GM19395 (cell line): ENCODE results near the gene ADSS1.

Experiments used
- ATAC-seq: cut with Tn5 transposase; IDR thresholded peaks from one replicate; pipeline ENCODE4 v1.9.1; 2021; ENCODE audit warnings: mild to moderate bottlenecking, moderate library complexity; ENCODE audit not compliant: unreplicated experiment

Gene ADSS1

GRCh38 chr14:104766256-104766862 lies 42.3 kb downstream of the ADSS1 start:
- ATAC-seq: no peak

DNA sequence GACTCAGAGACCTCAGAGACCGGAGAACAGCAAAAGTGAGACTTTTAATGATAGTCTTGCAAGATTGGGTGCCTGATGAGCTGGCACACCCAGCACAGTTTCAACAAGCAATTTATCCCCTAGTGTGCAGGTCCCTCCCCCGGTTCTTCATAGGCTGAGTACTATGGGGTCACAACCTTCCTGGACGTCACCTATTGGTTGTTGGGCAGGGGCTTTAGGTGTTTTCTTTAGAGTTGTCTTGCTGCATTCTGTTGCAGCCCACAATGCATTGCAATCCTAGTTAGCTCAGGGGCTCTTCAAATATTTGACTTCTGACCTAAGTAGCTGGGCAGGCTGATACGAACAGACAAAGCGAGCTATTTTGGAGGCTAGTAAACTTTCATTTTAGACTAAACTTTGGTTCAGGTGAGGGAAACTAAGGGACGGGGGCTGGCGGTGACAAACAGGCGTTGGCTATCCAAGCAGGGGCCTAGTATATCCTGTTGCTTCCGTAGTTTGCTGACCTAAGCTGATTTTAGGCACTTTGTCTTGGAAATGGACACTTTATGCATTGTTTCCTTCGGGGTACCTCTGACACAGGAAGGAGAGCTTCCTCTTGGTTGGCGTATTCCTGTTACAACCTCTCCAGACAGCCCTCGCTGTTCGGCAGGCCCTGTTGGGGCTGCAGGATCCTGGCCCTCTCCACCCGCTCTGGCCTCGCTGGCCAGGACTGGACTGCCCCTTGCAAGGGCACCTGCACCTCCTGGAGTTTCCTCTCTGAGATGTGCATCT lies 43.0 kb downstream of the ADSS1 start:
- ATAC-seq: no peak

GRCh38 chr14:104767634-104767918 lies 43.5 kb downstream of the ADSS1 start:
- ATAC-seq: no peak

DNA sequence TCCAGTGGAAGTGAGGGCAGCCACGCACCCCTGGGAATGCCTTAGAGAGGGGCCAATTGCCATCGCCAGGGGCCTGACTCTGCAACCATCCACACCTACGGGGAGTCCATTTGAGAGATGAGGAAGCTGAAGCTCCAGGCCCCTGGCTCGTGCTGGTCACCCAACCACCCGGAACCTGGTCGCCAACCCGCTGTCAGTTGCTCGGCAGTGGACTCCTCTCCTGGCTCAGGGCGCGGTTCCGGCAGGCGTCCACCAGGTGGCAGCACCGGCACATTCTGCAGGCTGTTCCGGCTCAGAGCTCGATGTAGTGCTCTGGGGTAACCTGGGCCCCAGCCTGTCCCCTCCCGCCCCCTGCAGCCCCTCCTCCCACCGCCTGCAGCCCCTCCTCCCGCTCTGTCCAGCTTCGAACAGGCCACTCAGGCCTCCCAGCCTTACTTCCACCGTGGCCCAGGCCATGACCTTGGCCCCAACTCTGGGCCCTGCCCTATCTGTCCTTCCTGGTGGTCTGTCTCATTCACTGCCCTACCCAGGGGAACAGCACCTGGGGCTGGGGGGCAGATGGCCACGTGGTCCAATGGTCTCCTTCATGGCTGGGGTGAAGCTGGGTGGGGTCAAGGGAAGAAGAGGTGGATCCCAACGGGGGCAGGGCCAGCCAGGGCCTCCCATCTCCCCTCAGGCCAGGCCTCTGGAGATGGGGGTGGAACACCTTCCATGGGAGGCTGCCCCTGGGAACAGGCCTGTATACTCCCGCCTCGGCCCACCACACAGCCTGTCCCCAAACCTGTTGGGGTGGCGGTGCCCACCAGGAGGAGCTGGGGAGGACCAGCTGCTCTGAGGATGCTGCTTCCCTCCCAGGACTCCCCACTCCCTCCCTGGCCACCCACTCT lies 44.7 kb downstream of the ADSS1 start:
- ATAC-seq: peak; percentile 75

DNA sequence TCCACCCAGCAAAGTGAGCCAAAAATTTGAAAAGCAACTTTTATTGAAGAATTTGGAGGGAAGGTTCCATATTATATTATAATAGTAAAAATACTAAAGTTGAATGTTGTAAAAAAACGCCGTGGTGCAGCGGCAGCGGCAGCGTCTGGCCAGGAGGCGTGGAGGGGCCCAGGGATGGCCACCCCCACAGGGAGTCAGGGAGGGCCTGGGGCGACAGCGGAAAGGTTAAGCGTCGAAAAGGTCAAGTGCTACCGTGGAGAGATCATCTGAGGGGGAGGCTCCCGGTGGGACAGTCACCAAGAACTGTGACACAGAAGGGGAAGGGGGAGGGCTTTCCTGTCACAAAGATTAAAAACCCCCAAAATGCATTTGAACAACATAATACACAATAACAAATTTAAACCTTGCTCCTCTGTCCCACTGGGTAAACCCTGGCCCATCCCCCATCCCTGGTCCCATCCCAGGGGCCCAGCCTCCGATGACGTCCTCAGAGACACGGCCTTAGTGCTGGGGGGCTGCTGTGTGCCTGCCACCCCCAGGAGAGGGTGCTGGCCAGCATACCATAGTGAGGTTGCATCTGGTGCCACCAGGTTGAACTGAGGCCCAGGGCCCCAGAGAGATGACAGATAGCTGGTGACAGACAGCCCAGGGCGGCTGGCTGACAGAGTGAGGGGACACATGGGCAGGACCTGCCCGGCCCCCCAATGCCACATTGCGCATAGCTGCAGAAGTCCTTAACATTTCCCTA lies 45.5 kb downstream of the ADSS1 start:
- no peak for ATAC-seq

- ATAC-seq: no peak
Measured at GRCh38 chr14:104770072-104770579, 46.1 kb downstream of the ADSS1 start.

- ATAC-seq: no peak
Measured at GRCh38 chr14:104770851-104771272, 46.8 kb downstream of the ADSS1 start.

DNA sequence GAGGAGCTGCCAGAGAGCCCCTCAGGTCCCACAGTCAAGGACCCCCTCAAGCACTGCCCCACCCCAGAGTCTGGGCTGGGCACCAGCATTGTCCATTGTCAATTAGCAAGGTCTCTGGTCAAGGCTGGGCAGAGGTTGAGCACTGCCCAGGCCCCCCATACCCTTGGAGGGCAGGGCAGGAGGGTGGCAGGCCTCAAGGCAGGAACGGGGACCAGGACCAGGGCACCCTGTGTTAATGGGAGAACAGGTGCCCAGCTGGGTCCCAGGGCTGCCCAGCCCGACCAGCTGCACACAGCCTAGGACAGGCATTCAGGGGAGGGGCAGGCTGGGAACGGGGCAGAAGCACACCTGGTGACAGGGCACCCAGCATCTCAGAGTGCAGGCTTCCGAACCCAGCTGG lies 47.3 kb downstream of the ADSS1 start:
- no peak for ATAC-seq

- no peak for ATAC-seq
Measured at GRCh38 chr14:104771918-104772706, 48.1 kb downstream of the ADSS1 start.

DNA sequence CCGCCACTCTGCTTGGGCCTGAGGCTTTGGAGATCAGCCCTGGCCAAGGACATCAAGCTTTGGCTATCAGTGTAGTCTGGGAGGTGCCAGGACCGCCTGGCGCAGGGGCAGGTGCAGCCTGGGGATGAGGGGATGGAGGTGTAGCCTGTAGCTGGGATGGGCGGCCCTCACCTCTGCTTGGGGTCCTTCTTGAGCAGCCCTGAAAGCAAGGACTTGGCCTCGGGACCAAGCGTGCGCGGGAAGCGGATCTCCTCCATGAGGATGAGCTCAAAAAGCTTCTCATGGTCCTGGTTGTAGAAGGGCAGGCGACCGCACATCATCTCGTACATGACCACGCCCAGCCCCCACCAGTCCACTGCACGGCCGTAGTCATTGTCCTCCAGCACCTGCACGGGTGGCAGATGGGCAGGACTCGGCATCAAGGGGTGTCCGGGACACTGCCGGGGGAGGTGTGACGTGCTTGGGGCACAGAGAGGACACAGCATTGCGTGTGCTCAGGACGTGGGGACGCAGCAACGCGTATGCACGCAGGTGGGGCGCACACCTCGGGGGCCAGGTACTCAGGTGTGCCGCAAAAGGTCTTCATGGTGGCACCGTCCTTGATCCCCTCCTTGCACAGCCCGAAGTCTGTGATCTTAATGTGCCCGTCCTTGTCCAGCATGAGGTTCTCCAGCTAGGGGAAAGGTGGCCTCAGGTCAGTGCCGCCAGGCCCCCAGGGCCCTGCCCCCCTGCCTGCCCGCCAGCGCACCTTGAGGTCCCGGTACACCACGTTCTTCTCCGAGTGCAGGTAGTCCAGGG lies 48.9 kb downstream of the ADSS1 start:
- ATAC-seq: no peak

DNA sequence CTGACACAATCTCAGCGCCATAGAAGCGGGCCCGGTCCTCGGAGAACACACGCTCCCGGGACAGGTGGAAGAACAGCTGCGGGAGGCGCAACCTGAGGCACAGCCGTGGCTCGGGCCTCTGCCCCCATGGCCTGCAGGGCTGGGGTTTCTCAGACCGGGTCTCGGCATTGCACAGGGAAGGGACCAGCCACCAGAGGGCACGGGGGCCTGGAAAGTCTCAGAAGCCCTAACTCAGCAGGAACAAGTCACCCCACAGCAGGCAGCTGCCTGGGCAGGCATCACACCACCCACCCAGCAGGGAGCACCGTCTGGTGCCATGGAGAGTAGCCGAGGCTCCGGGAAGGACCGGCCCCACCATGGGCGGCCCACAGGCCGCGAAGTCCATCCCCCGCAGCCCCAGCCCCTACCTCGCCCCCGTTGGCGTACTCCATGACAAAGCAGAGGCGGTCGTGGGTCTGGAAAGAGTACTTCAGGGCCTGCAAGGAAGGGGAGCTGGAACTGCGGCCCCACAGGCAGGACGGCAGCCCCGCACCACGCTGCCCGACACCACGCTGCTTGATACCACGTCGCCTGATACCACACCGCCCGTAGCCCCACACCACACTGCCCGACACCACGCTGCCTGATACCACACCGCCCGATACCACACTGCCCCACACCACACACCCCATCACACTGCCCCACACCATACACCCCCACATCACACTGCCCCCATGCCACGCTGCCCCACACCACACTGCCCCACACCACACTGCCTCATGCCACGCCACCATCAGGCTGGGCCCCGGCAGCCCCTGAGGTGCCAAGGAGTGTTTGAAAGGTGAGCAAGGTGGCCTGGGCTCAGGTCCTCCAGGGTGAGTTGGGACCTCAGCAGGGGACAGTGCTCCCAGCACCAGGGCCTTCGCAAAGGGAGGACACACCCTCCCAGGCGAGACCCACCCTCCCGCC lies 49.8 kb downstream of the ADSS1 start:
- ATAC-seq: no peak

DNA sequence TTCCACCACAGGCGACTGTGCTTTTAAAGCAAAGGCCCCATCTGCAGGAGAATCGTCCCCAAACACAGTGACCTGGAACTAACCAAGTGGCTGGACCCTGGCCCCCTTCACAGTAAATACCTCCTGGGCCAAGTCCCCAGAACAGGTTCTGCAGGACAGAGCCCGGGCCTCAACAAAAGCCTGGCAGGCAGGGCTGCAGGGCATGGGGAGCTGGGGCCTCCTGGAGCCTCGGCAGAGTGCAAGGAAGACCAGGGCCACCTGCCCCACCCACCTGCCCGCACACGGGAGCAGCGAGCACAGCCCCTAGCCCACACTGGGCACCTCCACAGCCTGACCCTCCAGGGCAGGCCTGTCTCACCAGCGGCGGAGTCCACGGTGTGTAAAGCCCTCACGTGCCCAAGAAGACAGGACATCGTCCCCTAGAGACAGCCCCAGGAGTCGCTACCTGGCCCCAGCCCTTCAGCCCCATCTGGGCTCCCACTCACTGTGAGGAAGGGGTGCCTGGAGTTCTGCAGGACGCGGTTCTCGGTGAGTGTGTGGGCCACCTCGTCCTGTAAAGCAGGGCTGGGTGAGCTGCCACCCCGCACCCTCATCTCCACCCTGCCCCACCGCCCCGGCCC lies 50.5 kb downstream of the ADSS1 start:
- ATAC-seq: no peak

DNA sequence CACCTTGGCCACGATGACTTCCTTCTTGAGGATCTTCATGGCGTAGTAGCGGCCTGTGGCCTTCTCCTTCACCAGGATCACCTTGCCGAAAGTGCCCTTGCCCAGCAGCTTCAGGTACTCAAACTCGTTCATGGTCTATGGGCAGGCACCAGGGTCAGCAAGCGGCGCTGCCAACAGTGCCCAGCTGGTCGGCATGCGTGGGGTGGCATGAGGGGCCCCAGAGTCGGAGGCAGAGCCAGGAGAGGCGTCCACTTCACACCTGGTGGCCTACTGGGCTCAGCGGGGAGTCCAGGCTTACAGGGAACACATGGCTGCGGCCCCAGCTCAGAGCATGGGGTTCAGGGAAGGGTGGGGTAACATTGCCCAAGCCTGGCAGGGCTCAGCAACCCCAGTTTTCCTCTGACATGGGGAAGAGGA lies 51.1 kb downstream of the ADSS1 start:
- ATAC-seq: no peak

GRCh38 chr14:104776481-104776880 lies 52.5 kb downstream of the ADSS1 start:
- no peak for ATAC-seq

- ATAC-seq: no peak
Measured at GRCh38 chr14:104776961-104777807, 53.2 kb downstream of the ADSS1 start.

GRCh38 chr14:104777808-104778249 lies 53.8 kb downstream of the ADSS1 start:
- no peak for ATAC-seq
